ENCODE results near the gene C20orf173. TPM values are rescaled to one million over a fixed set of nuclear protein-coding genes. Genes with fewer than 3 reads are reported as not detected.
"Not testable (repeated sequence)": the region's sequence is repeated elsewhere in the genome, so short reads cannot be mapped to it uniquely, and the experiment has no call there.

Gene C20orf173
- total and polyA plus RNA-seq, 2 experiments from 2014 or later, result not detected

DNA sequence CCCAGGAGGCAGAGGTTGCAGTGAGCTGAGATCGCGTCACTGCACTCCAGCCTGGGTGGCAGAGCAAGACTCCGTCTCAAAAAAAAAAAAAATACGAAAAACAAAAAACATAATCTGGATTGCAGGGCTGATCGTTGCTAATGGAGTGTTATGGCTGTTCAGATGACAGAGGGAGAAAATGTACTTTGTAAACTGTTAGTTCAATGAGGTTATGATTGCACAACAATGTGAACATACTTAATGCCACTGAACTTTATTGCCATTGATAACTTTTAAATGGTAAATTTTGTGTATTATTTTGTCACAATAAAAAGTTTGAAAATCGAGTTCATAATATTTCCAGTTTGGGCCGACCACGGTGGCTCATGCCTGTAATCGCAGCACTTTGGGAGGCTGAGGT is 10.5 kb downstream of the C20orf173 start:
- Histone ChIP-seq H3K9me3 (ENCODE audit: low read depth) (no peaks in the 10 kb centered on the region), H2AFZ (no peak overlapping the region), H3K9me2 (ENCODE audit: insufficient read depth) (no peaks in the 10 kb centered on the region), H3F3A (ENCODE audit: insufficient read depth) (peaks cover 11% of the 10 kb centered on the region; the same call in 1 of the 2 replicates), H3K27me3 (replicated peaks; ENCODE audit: insufficient read depth) (no peaks in the 10 kb centered on the region), H3K36me3 (ENCODE audit: low read depth) (no peaks in the 10 kb centered on the region), H3K79me2 (ENCODE audit: insufficient read depth) (no peaks in the 10 kb centered on the region), H3K4me2 (ENCODE audit: unreplicated experiment) (no peak overlapping the region), H3K9ac (no peak overlapping the region), H4K20me1 (ENCODE audit: insufficient read depth) (no peaks in the 10 kb centered on the region), H3K4me1 (ENCODE audit: insufficient read depth) (peaks cover 10% of the 10 kb centered on the region), H3K4me3 (no peak overlapping the region), H3K27ac (no peak overlapping the region)
- 71% methylated on average over 9 of the region's 9 CpGs for WGBS, 2 experiments (ENCODE audit: low coverage in 1 of 2, low lambda C conversion rate in 2 of 2, missing lambda C conversion rate in 2 of 2)
- in situ Hi-C loops (cut with MboI), result no loop called here
- DNase-seq, result no peak
- TF ChIP-seq EZH2phosphoT487 (IDR thresholded peaks at IDR 0.05; ENCODE audit: insufficient read depth, low read depth) (no peak), EZH2 (IDR thresholded peaks at IDR 0.05; ENCODE audit: insufficient read depth, poor library complexity, severe bottlenecking) (no peak)

DNA sequence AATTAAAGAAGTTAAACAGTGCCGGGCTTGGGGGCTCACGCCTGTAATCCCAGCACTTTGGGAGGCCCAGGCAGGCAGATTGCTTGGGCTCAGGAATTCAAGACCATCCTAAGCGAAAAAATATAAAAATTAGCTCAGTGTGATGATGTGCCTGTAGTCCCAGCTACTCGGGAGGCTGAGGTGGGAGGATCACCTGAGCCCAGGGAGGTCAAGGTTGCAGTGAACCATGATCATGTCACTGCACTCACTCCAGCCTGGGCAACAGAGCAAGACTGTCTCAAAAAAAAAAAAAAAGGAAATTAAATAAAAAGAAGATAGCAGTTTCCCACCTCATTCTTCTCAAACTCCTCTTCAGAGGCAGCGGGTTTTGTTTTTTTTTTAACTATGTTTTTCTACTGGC is 11.7 kb downstream of the C20orf173 start:
- H3K9ac ChIP-seq; H3K4me2 ChIP-seq (ENCODE audit: unreplicated experiment); in situ Hi-C loops (cut with MboI); H3K79me2 ChIP-seq (ENCODE audit: insufficient read depth); DNase-seq; H3K9me2 ChIP-seq (ENCODE audit: insufficient read depth); H4K20me1 ChIP-seq (ENCODE audit: insufficient read depth); H3K27ac ChIP-seq; H3K9me3 ChIP-seq (ENCODE audit: low read depth); H3K36me3 ChIP-seq (ENCODE audit: low read depth); H3K27me3 ChIP-seq (replicated peaks; ENCODE audit: insufficient read depth); H2AFZ ChIP-seq; H3K4me3 ChIP-seq: not testable (repeated sequence)
- Histone ChIP-seq H3K4me1 (ENCODE audit: insufficient read depth) (peaks cover 10% of the 10 kb centered on the region), H3F3A (ENCODE audit: insufficient read depth) (peaks cover 11% of the 10 kb centered on the region; the same call in 1 of the 2 replicates)
- 95 to 96% methylated on average over 5 of the region's 5 CpGs for WGBS, 2 experiments (ENCODE audit: low coverage in 1 of 2, low lambda C conversion rate in 2 of 2, missing lambda C conversion rate in 2 of 2)

GRCh38 chr20:35517125-35517524 is 12.3 kb downstream of the C20orf173 start:
- peaks cover 10% of the 10 kb centered on the region for H3K4me1 ChIP-seq (ENCODE audit: insufficient read depth)
- no peaks in the 10 kb centered on the region for H4K20me1 ChIP-seq (ENCODE audit: insufficient read depth)
- no peaks in the 10 kb centered on the region for H3K9me2 ChIP-seq (ENCODE audit: insufficient read depth)
- no peak overlapping the region for H3K4me3 ChIP-seq
- in situ Hi-C loops (cut with MboI), result no loop called here
- no peaks in the 10 kb centered on the region for H3K27me3 ChIP-seq (replicated peaks; ENCODE audit: insufficient read depth)
- H3K36me3 ChIP-seq (ENCODE audit: low read depth), result no peaks in the 10 kb centered on the region
- H2AFZ ChIP-seq, result no peak overlapping the region
- no peak overlapping the region for H3K4me2 ChIP-seq (ENCODE audit: unreplicated experiment)
- H3K79me2 ChIP-seq (ENCODE audit: insufficient read depth), result no peaks in the 10 kb centered on the region
- H3F3A ChIP-seq (ENCODE audit: insufficient read depth), result peaks cover 11% of the 10 kb centered on the region; the same call in 1 of the 2 replicates
- TF ChIP-seq EZH2 (IDR thresholded peaks at IDR 0.05; ENCODE audit: insufficient read depth, poor library complexity, severe bottlenecking) (no peak), EZH2phosphoT487 (IDR thresholded peaks at IDR 0.05; ENCODE audit: insufficient read depth, low read depth) (no peak)
- no peaks in the 10 kb centered on the region for H3K9me3 ChIP-seq (ENCODE audit: low read depth)
- H3K27ac ChIP-seq, result no peak overlapping the region
- no peak for DNase-seq
- no peak overlapping the region for H3K9ac ChIP-seq
- 63 to 75% methylated on average over 1 of the region's 1 CpG for WGBS, 2 experiments (ENCODE audit: low coverage in 1 of 2, low lambda C conversion rate in 2 of 2, missing lambda C conversion rate in 2 of 2)

- Histone ChIP-seq H3K9me2 (ENCODE audit: insufficient read depth) (no peaks in the 10 kb centered on the region), H3K4me1 (ENCODE audit: insufficient read depth) (peaks cover 10% of the 10 kb centered on the region), H3K9me3 (ENCODE audit: low read depth) (no peaks in the 10 kb centered on the region), H3K9ac (no peak overlapping the region), H3F3A (ENCODE audit: insufficient read depth) (peaks cover 11% of the 10 kb centered on the region; the same call in 1 of the 2 replicates), H3K4me3 (no peak overlapping the region), H3K27me3 (replicated peaks; ENCODE audit: insufficient read depth) (no peaks in the 10 kb centered on the region), H4K20me1 (ENCODE audit: insufficient read depth) (no peaks in the 10 kb centered on the region), H2AFZ (no peak overlapping the region), H3K27ac (no peak overlapping the region), H3K79me2 (ENCODE audit: insufficient read depth) (no peaks in the 10 kb centered on the region), H3K4me2 (ENCODE audit: unreplicated experiment) (peak overlapping the region; percentile 26), H3K36me3 (ENCODE audit: low read depth) (no peaks in the 10 kb centered on the region)
- WGBS, 2 experiments (ENCODE audit: low coverage in 1 of 2, low lambda C conversion rate in 2 of 2, missing lambda C conversion rate in 2 of 2), result 20 to 27% methylated on average over 3 of the region's 3 CpGs
- TF ChIP-seq EZH2phosphoT487 (IDR thresholded peaks at IDR 0.05; ENCODE audit: insufficient read depth, low read depth) (no peak), EZH2 (IDR thresholded peaks at IDR 0.05; ENCODE audit: insufficient read depth, poor library complexity, severe bottlenecking) (no peak)
- in situ Hi-C loops (cut with MboI), result no loop called here
- peak; percentile 89 for DNase-seq
Observed at GRCh38 chr20:35515949-35516645, 13.4 kb downstream of the C20orf173 start.
